ENCODE measurements around the gene PRKD1.
A peak's percentile ranks its signal among the peaks of the same experiment; 100 is the strongest.
"Not testable (repeated sequence)": the region's sequence is repeated elsewhere in the genome, so short reads cannot be mapped to it uniquely, and the experiment has no call there.

Gene PRKD1

GRCh38 chr14:29724991-29725390 lies 202.7 kb downstream of the PRKD1 start:
- Histone ChIP-seq H3K36me3 (ENCODE audit: control insufficient read depth, insufficient read depth, low read length) (no peaks in the 10 kb centered on the region), H3K4me3 (ENCODE audit: low read depth, low read length) (no peak overlapping the region), H3K9ac (ENCODE audit: low read depth, low read length) (no peak overlapping the region), H3K4me1 (ENCODE audit: control insufficient read depth, insufficient read depth, low read length) (peaks cover 2% of the 10 kb centered on the region), H3K9me3 (ENCODE audit: control insufficient read depth, insufficient read depth, low read length) (no peaks in the 10 kb centered on the region), H3K27me3 (ENCODE audit: control insufficient read depth, insufficient read depth, low read length) (no peaks in the 10 kb centered on the region)

GRCh38 chr14:29722831-29723230 lies 204.8 kb downstream of the PRKD1 start:
- Histone ChIP-seq H3K9me3 (ENCODE audit: control insufficient read depth, insufficient read depth, low read length) (no peaks in the 10 kb centered on the region), H3K9ac (ENCODE audit: low read depth, low read length) (no peak overlapping the region), H3K36me3 (ENCODE audit: control insufficient read depth, insufficient read depth, low read length) (no peaks in the 10 kb centered on the region), H3K4me1 (ENCODE audit: control insufficient read depth, insufficient read depth, low read length) (peaks cover 2% of the 10 kb centered on the region), H3K4me3 (ENCODE audit: low read depth, low read length) (no peak overlapping the region), H3K27me3 (ENCODE audit: control insufficient read depth, insufficient read depth, low read length) (no peaks in the 10 kb centered on the region)

GRCh38 chr14:29721586-29721985 lies 206.1 kb downstream of the PRKD1 start:
- H3K4me1 ChIP-seq (ENCODE audit: control insufficient read depth, insufficient read depth, low read length): peaks cover 2% of the 10 kb centered on the region
- H3K9ac ChIP-seq (ENCODE audit: low read depth, low read length): peak overlapping the region; percentile 24
- H3K9me3 ChIP-seq (ENCODE audit: control insufficient read depth, insufficient read depth, low read length): no peaks in the 10 kb centered on the region
- H3K27me3 ChIP-seq (ENCODE audit: control insufficient read depth, insufficient read depth, low read length): no peaks in the 10 kb centered on the region
- H3K36me3 ChIP-seq (ENCODE audit: control insufficient read depth, insufficient read depth, low read length): no peaks in the 10 kb centered on the region
- H3K4me3 ChIP-seq (ENCODE audit: low read depth, low read length): no peak overlapping the region

- Histone ChIP-seq H3K4me1 (ENCODE audit: control insufficient read depth, insufficient read depth, low read length) (peaks cover 2% of the 10 kb centered on the region), H3K4me3 (ENCODE audit: low read depth, low read length) (no peak overlapping the region), H3K9me3 (ENCODE audit: control insufficient read depth, insufficient read depth, low read length) (no peaks in the 10 kb centered on the region), H3K27me3 (ENCODE audit: control insufficient read depth, insufficient read depth, low read length) (no peaks in the 10 kb centered on the region), H3K9ac (ENCODE audit: low read depth, low read length) (no peak overlapping the region), H3K36me3 (ENCODE audit: control insufficient read depth, insufficient read depth, low read length) (no peaks in the 10 kb centered on the region)
Measured at GRCh38 chr14:29717901-29718300, 209.7 kb downstream of the PRKD1 start.

GRCh38 chr14:29716150-29716549 lies 211.5 kb downstream of the PRKD1 start:
- no peaks in the 10 kb centered on the region for H3K36me3 ChIP-seq (ENCODE audit: control insufficient read depth, insufficient read depth, low read length)
- no peak overlapping the region for H3K4me3 ChIP-seq (ENCODE audit: low read depth, low read length)
- H3K27me3 ChIP-seq (ENCODE audit: control insufficient read depth, insufficient read depth, low read length): no peaks in the 10 kb centered on the region
- H3K9ac ChIP-seq (ENCODE audit: low read depth, low read length): no peak overlapping the region
- no peaks in the 10 kb centered on the region for H3K4me1 ChIP-seq (ENCODE audit: control insufficient read depth, insufficient read depth, low read length)
- H3K9me3 ChIP-seq (ENCODE audit: control insufficient read depth, insufficient read depth, low read length): no peaks in the 10 kb centered on the region

GRCh38 chr14:29712601-29713000 lies 215.0 kb downstream of the PRKD1 start:
- no peak overlapping the region for H3K4me3 ChIP-seq (ENCODE audit: low read depth, low read length)
- H3K9ac ChIP-seq (ENCODE audit: low read depth, low read length): no peak overlapping the region
- no peaks in the 10 kb centered on the region for H3K36me3 ChIP-seq (ENCODE audit: control insufficient read depth, insufficient read depth, low read length)
- H3K27me3 ChIP-seq (ENCODE audit: control insufficient read depth, insufficient read depth, low read length): no peaks in the 10 kb centered on the region
- no peaks in the 10 kb centered on the region for H3K4me1 ChIP-seq (ENCODE audit: control insufficient read depth, insufficient read depth, low read length)
- no peaks in the 10 kb centered on the region for H3K9me3 ChIP-seq (ENCODE audit: control insufficient read depth, insufficient read depth, low read length)

- Histone ChIP-seq H3K36me3 (ENCODE audit: control insufficient read depth, insufficient read depth, low read length) (no peaks in the 10 kb centered on the region), H3K4me3 (ENCODE audit: low read depth, low read length) (no peak overlapping the region), H3K4me1 (ENCODE audit: control insufficient read depth, insufficient read depth, low read length) (no peaks in the 10 kb centered on the region), H3K27me3 (ENCODE audit: control insufficient read depth, insufficient read depth, low read length) (no peaks in the 10 kb centered on the region), H3K9ac (ENCODE audit: low read depth, low read length) (no peak overlapping the region), H3K9me3 (ENCODE audit: control insufficient read depth, insufficient read depth, low read length) (no peaks in the 10 kb centered on the region)
Measured at GRCh38 chr14:29710015-29710414, 217.6 kb downstream of the PRKD1 start.

- Histone ChIP-seq H3K36me3 (ENCODE audit: control insufficient read depth, insufficient read depth, low read length) (no peaks in the 10 kb centered on the region), H3K27me3 (ENCODE audit: control insufficient read depth, insufficient read depth, low read length) (no peaks in the 10 kb centered on the region), H3K4me1 (ENCODE audit: control insufficient read depth, insufficient read depth, low read length) (no peaks in the 10 kb centered on the region), H3K9me3 (ENCODE audit: control insufficient read depth, insufficient read depth, low read length) (no peaks in the 10 kb centered on the region), H3K4me3 (ENCODE audit: low read depth, low read length) (no peak overlapping the region), H3K9ac (ENCODE audit: low read depth, low read length) (no peak overlapping the region)
Measured at GRCh38 chr14:29709490-29709889, 218.2 kb downstream of the PRKD1 start.

- Histone ChIP-seq H3K9ac (ENCODE audit: low read depth, low read length) (no peak overlapping the region), H3K27me3 (ENCODE audit: control insufficient read depth, insufficient read depth, low read length) (no peaks in the 10 kb centered on the region), H3K36me3 (ENCODE audit: control insufficient read depth, insufficient read depth, low read length) (no peaks in the 10 kb centered on the region), H3K4me1 (ENCODE audit: control insufficient read depth, insufficient read depth, low read length) (no peaks in the 10 kb centered on the region), H3K4me3 (ENCODE audit: low read depth, low read length) (no peak overlapping the region), H3K9me3 (ENCODE audit: control insufficient read depth, insufficient read depth, low read length) (no peaks in the 10 kb centered on the region)
Measured at GRCh38 chr14:29706700-29707099, 220.9 kb downstream of the PRKD1 start.

GRCh38 chr14:29705801-29706200 lies 221.8 kb downstream of the PRKD1 start:
- no peaks in the 10 kb centered on the region for H3K4me1 ChIP-seq (ENCODE audit: control insufficient read depth, insufficient read depth, low read length)

GRCh38 chr14:29689597-29689996 lies 238.1 kb downstream of the PRKD1 start:
- not testable (repeated sequence) for H3K4me3 ChIP-seq (ENCODE audit: low read depth, low read length); H3K27me3 ChIP-seq (ENCODE audit: control insufficient read depth, insufficient read depth, low read length); H3K4me1 ChIP-seq (ENCODE audit: control insufficient read depth, insufficient read depth, low read length); H3K36me3 ChIP-seq (ENCODE audit: control insufficient read depth, insufficient read depth, low read length); H3K9ac ChIP-seq (ENCODE audit: low read depth, low read length); H3K9me3 ChIP-seq (ENCODE audit: control insufficient read depth, insufficient read depth, low read length)

More at GRCh38 chr14:29705801-29706200, 221.8 kb downstream of the PRKD1 start:
- Histone ChIP-seq H3K27me3 (ENCODE audit: control insufficient read depth, insufficient read depth, low read length) (no peaks in the 10 kb centered on the region), H3K36me3 (ENCODE audit: control insufficient read depth, insufficient read depth, low read length) (no peaks in the 10 kb centered on the region), H3K9ac (ENCODE audit: low read depth, low read length) (no peak overlapping the region), H3K4me3 (ENCODE audit: low read depth, low read length) (no peak overlapping the region), H3K9me3 (ENCODE audit: control insufficient read depth, insufficient read depth, low read length) (no peaks in the 10 kb centered on the region)

GRCh38 chr14:29687866-29688265 lies 239.8 kb downstream of the PRKD1 start:
- Histone ChIP-seq H3K4me1 (ENCODE audit: control insufficient read depth, insufficient read depth, low read length) (no peaks in the 10 kb centered on the region), H3K27me3 (ENCODE audit: control insufficient read depth, insufficient read depth, low read length) (no peaks in the 10 kb centered on the region), H3K4me3 (ENCODE audit: low read depth, low read length) (no peak overlapping the region), H3K9ac (ENCODE audit: low read depth, low read length) (no peak overlapping the region), H3K9me3 (ENCODE audit: control insufficient read depth, insufficient read depth, low read length) (no peaks in the 10 kb centered on the region), H3K36me3 (ENCODE audit: control insufficient read depth, insufficient read depth, low read length) (no peaks in the 10 kb centered on the region)
